Islet precursor cell (in vitro differentiated cells): ENCODE measurements around the gene CCDC148.

ENCODE experiments used
- DNase-seq: peaks from one replicate; pipeline ENCODE4 v3.0.0-alpha.2; 2018

Gene CCDC148

GRCh38 chr2:158202161-158202815, 254.3 kb downstream of the CCDC148 start:
- no peak for DNase-seq

- no peak for DNase-seq
Measured at GRCh38 chr2:158199928-158200650, 256.5 kb downstream of the CCDC148 start.

- no peak for DNase-seq
Measured at GRCh38 chr2:158197940-158198339, 258.6 kb downstream of the CCDC148 start.

- no peak for DNase-seq
Measured at GRCh38 chr2:158194229-158194628, 262.3 kb downstream of the CCDC148 start.

- DNase-seq, result no peak
Measured at GRCh38 chr2:158192515-158193443, 263.8 kb downstream of the CCDC148 start.

- DNase-seq, result no peak
Measured at GRCh38 chr2:158191076-158191895, 265.3 kb downstream of the CCDC148 start.

- DNase-seq, result no peak
Measured at GRCh38 chr2:158189526-158189925, 267.0 kb downstream of the CCDC148 start.

GRCh38 chr2:158187908-158188307, 268.6 kb downstream of the CCDC148 start:
- no peak for DNase-seq

- DNase-seq, result peak; percentile 76
Measured at GRCh38 chr2:158184556-158185343, 271.8 kb downstream of the CCDC148 start.

- DNase-seq, result no peak
Measured at GRCh38 chr2:158184001-158184400, 272.6 kb downstream of the CCDC148 start.

GRCh38 chr2:158182676-158183295, 273.8 kb downstream of the CCDC148 start:
- no peak for DNase-seq

- no peak for DNase-seq
Measured at GRCh38 chr2:158181171-158181570, 275.4 kb downstream of the CCDC148 start.

- DNase-seq, result no peak
Measured at GRCh38 chr2:158179660-158180059, 276.9 kb downstream of the CCDC148 start.

GRCh38 chr2:158178646-158179045, 277.9 kb downstream of the CCDC148 start:
- DNase-seq, result no peak

GRCh38 chr2:158174956-158175355, 281.6 kb downstream of the CCDC148 start:
- no peak for DNase-seq

- no peak for DNase-seq
Measured at GRCh38 chr2:158174495-158174894, 282.1 kb downstream of the CCDC148 start.

- no peak for DNase-seq
Measured at GRCh38 chr2:158172719-158173118, 283.8 kb downstream of the CCDC148 start.

- DNase-seq, result no peak
Measured at GRCh38 chr2:158154596-158154995, 302.0 kb downstream of the CCDC148 start.

- DNase-seq, result no peak
Measured at GRCh38 chr2:158153270-158154015, 303.1 kb downstream of the CCDC148 start.

GRCh38 chr2:158144914-158145625, 311.5 kb downstream of the CCDC148 start:
- peak; percentile 64 for DNase-seq
